ENCODE data around the gene HP.

Gene HP

GRCh38 chr16:72043058-72043457 lies 11.2 kb upstream of the HP start:
- no peak overlapping the region for H3K4me3 ChIP-seq (ENCODE audit: low read length)
- no peak for TF ChIP-seq CTCF (conservative IDR thresholded peaks at IDR 0.05; ENCODE audit: low read depth, low read length)
- no peak for DNase-seq (ENCODE audit: low read depth)

- TF ChIP-seq CTCF (conservative IDR thresholded peaks at IDR 0.05; ENCODE audit: low read depth, low read length) = no peak
- H3K4me3 ChIP-seq (ENCODE audit: low read length) = no peak overlapping the region
- DNase-seq (ENCODE audit: low read depth) = no peak
These were observed 10.8 kb upstream of the HP start for GRCh38 chr16:72043539-72043938.

- DNase-seq (ENCODE audit: low read depth) = no peak
- no peak for TF ChIP-seq CTCF (conservative IDR thresholded peaks at IDR 0.05; ENCODE audit: low read depth, low read length)
- no peak overlapping the region for H3K4me3 ChIP-seq (ENCODE audit: low read length)
These were observed 10.0 kb upstream of the HP start for GRCh38 chr16:72044296-72044695.

- H3K4me3 ChIP-seq (ENCODE audit: low read length) = no peak overlapping the region
- DNase-seq (ENCODE audit: low read depth) = no peak
- no peak for TF ChIP-seq CTCF (conservative IDR thresholded peaks at IDR 0.05; ENCODE audit: low read depth, low read length)
These were observed 9.4 kb upstream of the HP start for GRCh38 chr16:72044825-72045359.

- TF ChIP-seq CTCF (conservative IDR thresholded peaks at IDR 0.05; ENCODE audit: low read depth, low read length) = no peak
- H3K4me3 ChIP-seq (ENCODE audit: low read length) = no peak overlapping the region
These were observed 5.2 kb upstream of the HP start for GRCh38 chr16:72049110-72049509.

GRCh38 chr16:72050769-72051464 lies 3.4 kb upstream of the HP start:
- TF ChIP-seq CTCF (conservative IDR thresholded peaks at IDR 0.05; ENCODE audit: low read depth, low read length) = no peak
- no peak for DNase-seq (ENCODE audit: low read depth)
- H3K4me3 ChIP-seq (ENCODE audit: low read length) = no peak overlapping the region

More at GRCh38 chr16:72049110-72049509, 5.2 kb upstream of the HP start:
- DNase-seq (ENCODE audit: low read depth) = no peak

GRCh38 chr16:72051818-72052217 lies 2.5 kb upstream of the HP start:
- no peak for TF ChIP-seq CTCF (conservative IDR thresholded peaks at IDR 0.05; ENCODE audit: low read depth, low read length)
- no peak overlapping the region for H3K4me3 ChIP-seq (ENCODE audit: low read length)
- DNase-seq (ENCODE audit: low read depth) = no peak
